ENCODE results near the gene SPOCK2.

SPOCK2 gene

DNA sequence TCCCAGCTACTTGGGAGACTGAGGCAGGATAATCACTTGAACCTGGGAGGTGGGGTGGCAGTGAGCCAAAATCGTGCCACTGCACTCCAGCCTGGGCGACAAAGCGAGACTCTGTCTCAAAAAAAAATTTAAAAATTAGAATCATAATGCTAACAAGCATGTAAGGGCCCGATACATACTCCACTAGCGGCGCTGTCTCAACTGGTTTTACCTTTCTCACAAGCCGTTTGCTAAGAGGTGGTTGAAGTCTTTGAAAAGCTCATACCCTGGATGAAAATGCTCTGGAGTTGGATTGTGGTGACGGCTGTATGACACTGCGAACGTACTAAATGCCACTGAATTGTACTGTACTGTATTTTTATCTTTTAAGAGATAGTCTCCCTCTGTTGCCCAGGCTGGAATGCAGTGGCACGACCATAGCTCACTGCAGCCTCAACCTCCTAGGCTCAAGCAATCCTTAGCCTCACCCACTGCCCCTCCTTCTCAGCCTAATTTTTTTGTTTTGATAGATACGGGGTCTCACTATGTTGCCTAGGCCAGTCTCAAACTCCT is 29.9 kb downstream of the SPOCK2 start:
- no peak for DNase-seq (ENCODE audit: low read depth in 2 of 2)

DNA sequence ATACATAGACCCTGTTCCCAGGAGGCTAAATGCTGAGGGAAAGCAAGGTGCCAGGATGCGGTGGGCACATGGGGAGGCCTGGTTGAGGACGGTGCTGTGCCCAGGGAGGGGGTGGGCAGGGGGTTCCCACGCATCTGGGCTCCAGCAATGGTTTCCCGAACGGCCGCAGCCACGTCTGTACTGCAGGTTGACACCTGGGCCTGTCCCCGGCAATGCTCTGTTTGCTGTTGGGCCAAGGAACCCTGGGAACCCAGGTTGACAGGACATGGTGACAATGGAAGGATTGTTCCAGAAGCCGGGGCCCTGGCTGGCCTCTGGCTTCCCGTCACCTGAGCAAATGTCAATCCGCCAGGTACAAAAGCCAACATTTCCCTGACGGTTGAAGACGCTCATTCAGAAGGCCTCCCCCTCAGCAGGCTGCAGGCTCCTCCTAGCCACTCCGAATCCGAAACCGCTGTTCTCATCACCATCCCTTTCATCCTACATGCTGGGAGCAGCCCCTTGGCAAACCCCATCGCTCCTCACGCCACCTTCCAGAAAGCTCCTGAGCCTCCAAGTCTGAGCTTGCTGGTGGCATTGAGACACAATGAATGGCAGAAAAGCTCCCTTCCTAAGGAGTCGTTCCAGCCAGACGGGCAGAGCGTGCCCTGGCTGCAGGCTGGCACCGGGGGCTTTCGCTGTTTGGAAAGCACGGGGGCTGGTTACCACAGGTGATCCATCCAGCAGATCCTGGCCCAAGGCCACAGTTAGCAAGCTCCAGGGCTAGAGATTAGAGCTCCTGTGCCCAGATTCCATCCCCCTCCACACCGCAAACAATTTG is 31.2 kb downstream of the SPOCK2 start:
- DNase-seq (ENCODE audit: low read depth in 2 of 2) = no peak

DNA sequence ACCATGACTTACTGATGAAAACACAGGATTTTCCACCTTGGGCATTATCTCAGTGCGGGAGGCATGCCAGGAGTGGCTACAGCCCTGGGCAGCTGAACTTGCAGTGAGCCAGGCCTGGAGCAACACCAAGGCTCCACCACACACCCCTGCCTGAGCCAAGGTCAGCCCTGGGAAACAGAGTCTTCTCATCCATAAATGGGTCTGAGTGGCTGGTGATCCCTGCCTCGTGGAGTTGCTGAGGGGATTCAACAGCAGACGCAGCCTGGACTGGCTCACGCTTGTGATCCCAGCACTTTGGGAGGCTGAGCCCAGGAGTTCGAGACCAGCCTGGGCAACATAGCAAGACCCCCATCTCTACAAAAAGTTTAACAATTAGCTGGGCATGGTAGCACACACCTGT is 32.2 kb downstream of the SPOCK2 start:
- DNase-seq (ENCODE audit: low read depth in 2 of 2) = no peak

DNA sequence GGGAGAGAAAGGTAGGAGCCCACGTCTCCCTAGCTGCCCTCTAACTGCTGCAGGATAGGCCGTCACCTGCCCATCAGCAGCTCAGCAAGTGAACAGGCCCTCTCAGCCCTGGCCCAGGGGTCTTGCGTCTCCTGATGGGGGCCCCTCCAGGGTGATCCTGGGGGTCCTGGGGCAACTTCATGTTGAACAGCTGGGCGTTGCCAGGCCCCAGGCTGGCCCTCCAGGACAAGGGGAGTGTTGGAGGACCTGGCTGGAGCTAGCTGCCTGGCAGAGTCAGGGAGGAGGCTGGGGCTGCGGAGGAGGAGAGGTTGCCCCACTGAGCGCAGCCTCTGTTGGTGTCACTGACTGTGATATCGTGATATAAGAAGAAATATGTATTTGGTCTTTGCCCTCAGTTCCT is 34.7 kb downstream of the SPOCK2 start:
- DNase-seq (ENCODE audit: low read depth in 2 of 2) = no peak

DNA sequence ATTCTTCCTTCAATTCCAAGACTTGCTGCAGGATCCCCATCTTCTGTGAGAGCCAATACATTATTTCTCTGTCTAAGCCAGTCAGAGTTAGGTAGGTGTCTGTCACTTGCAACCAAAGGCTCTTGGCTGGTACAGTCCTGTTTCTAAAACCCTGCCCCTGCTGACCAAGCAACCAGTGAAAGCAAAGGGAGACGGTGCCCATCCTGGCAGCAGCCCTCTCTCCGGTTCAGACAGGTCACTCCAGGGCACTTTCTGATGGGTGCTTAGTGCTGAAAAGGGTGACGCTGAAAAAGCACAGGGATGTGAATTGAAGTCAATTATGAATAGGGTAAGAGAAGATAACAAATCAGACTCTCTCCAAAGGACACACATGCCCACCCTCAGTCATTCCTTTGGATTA is 37.5 kb downstream of the SPOCK2 start:
- no peak for DNase-seq (ENCODE audit: low read depth in 2 of 2)

DNA sequence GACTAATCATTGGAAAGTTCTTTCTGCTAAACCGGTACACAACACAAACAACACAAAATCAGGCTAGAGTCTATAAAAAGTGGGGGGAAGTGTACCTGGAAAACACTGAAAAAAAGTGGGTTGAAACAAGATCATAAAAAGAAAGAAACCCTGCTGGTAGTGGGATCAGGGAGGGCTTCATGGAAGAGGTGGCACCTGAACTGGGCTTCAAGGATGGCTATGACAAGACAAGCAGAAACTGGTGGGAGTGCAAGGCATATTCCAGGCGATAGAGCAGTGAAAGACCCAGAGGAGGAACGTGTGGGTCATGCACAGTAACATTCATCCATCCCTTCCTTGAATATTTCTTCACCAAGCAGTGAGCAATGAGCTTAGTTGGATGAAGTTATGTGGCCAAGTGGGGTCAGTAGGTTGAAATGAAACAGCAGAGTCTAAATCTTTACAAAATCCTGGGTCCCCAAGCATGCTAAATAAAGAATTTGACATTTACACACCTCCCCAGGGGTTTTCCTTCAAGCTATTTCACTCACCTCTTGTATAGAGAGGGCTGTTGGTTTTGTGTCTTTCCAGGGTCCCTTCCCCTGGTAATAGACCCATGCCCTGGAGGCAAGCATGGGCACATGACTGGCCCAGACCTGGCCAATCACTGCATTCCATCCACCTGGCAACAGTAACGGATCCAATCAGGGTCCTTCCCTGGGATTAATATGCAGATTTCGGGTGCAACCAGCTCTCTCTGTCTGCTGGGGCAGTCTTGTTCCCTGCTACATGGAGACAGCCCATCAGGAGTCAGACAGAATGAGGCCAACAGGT is 38.2 kb downstream of the SPOCK2 start:
- DNase-seq (ENCODE audit: low read depth in 2 of 2) = no peak

DNA sequence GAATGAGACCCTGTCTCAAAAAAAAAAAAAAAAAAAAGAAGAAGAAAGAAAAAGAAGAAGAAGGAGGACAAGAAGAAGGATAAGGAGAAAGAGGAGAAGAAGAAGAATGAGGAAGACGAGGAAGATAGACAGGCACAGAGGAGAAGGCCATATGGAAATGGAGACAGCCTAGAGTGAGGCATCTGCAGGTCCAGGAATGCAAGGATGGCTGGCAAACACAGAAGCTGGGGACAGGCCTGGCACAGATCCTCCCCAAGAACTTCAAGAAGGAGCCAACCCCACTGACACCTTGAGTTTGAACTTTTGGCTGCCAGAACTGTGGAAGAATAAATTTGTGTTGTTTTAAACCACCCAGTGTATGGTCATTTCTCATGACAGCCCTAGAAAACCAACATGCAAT is 38.9 kb downstream of the SPOCK2 start:
- DNase-seq (ENCODE audit: low read depth in 2 of 2) = no peak

DNA sequence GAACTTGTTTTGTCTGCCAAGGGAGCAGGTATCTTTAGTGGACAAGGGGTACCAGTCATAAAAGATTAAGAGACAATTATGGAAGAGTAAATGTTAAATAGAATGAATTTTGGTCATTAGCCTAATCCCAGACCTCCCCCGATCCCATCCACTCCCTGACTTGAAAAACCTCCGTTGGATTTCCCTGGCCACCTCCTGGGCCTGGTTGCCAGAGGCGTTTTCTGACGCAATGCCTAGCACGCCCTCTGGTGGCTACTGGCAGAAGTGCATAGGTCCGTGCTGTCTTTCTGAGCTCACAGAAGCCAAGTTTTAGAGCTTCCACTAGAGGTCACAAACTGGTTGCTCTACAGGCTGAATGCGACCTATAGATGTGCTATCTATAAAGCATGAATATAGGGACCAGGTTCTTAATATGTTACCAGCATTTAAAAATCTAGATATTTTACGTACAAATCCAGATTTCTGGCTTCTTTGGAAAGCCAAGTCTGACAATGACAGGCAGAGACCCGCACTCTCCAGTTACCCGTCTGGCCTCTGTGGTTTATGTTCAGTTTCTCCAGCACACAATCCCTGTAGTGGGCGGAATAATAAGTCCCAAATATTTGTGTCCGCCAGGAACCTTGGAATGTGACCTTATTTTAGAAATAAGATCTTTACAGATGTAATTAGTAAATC is 39.8 kb downstream of the SPOCK2 start:
- DNase-seq (ENCODE audit: low read depth in 2 of 2) = peak; percentile 82 to 84

DNA sequence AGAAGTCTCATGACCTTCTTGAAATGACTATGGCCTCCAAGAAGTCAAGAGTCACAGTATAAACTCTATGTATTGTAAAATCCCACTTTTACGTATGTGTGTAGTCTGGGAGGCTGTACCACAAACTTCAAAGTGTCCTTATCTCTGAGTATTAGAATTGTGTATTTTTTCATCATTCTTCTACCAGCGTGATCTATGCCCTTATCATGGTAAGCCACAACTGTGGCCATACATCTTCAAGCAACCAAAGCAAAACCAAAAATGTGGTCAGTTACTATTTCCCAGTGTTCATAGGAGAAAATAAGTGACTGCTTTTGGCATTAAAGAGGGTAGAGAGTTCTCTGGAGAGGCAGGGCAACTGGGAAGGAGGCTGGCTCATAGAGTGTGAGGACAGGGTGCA is 42.8 kb downstream of the SPOCK2 start:
- no peak for DNase-seq (ENCODE audit: low read depth in 2 of 2)

DNA sequence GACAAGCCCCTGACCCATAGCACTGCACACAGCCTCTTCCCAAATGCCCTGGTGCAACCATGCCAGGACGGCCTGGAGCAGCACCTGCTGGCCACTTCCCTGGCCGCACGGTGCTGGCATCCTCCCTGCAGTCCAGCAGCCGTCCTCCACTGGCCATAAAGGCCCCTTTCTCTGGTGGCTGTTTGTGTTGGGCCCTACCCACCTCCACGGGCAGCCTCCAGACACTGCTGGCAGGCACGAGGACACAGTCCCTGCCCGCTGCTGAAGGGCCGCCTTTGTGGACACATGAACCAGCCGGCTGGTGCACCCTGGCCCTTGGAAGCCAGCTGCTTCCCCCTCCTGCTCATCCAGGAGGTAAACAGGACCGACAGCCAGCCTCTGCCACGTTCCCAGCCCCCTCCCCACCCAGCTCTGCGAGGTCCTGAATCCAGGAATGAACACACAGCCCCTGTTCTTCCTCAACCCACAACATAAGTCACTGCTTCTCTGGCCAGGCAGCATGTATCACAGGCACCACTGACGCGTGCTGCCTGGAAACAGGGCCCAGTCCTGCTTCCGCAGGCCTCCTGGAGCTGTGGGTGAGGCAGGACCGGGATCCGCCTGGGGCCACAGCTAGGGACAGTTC is 43.8 kb downstream of the SPOCK2 start:
- DNase-seq (ENCODE audit: low read depth in 2 of 2) = no peak

DNA sequence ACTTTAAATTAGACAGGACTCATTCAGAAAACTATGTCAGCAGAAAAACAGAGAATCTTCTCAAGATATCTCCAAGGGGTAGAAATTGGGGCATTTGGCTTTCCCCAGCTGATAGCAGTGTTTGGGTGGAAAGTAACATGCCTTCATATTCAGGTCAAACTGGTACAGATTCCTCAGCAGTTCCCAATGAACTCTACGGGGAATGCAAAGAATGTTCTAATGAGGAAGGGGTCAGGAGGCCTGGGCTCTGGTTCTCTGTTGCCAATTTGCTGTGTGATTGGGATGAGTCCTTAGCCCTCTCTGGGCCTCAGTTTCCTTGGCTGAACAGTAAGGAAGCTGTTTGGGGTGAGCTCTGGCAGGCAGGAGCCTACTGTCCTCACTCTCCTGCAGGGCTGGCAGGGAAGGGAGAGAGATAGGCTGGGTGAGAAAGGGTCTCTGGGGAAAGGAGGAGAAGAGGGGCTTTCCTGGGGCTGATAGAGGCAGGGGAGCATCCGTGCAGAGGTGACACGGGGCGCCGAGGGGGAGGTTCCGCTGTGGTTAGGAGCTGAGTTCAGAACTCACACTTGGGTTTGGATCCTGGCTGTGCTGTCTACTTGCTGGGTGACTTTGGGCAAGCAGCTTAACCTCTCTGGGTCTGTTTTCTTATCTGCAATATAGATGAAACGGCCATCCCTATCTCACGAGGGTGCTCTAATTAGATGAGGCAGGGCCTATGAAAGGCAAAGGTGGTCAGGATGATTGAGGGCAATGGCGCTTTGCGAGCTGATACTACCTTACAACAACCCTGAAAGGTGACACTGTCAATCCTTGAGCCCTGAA is 45.1 kb downstream of the SPOCK2 start:
- DNase-seq (ENCODE audit: low read depth in 2 of 2) = no peak

DNA sequence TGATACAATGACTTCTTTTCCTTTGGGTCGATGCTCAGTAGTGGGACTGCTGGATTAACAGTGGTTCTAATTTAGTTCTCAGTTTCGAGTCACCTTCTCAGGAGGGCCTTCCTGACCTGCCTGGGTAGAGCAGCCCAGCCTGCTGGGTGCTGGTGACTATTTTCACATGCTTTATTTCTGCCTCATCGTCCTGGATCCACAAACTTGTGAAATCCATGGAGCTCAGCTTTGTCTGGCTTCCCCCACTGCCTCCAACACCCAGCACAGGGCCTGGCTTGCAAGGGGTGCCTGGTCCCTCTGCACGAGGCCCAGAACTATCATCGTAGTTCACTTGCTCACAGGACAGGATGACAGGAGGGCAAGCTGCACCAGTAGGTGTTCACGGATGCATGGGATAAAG is 46.9 kb downstream of the SPOCK2 start:
- no peak for DNase-seq (ENCODE audit: low read depth in 2 of 2)

DNA sequence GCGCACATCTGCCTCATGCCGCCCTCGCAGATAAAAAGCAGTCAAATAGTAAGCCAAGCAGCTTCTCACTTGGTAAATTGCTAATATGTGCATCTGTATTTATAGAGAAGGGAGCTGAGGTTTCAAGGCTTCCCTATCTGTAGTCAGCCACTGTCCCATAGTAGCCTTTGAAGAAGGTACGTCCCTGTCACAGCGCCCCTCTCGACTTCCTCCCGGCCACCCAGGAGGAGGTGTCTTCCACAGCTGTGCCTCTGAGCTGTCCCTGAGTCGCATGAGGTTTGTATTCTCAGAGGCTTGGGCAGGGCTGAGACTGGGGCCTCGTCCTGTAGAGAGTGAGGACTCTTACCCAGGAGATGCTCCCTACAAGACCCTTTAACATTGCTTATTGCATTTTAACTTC is 49.0 kb downstream of the SPOCK2 start:
- DNase-seq (ENCODE audit: low read depth in 2 of 2) = no peak

DNA sequence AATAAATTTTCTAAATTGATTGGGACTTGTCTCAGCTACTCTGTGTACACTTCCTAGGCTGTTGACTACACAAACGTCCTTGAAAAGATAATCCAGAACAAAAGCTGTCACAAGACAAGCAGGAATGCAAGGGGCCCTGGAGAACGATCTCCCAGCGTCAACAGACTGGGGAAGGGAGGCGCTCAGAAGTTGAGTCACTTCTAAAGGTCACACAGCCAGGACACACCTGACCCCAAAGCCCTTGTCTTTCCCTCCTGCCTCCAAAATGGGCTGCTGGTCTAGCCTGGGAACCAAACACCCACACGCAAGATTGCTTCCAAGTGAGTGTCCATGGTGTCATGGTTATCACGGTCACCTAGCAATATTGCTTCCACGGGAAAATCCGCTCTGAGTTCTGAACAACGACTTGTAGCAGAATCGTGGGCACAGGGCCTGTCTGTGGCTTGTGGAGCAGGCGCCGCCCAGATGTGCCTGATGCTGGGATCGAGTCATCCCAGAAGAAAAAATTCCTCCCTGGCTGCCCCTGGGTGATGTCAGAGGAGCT is 49.8 kb downstream of the SPOCK2 start:
- no peak for DNase-seq (ENCODE audit: low read depth in 2 of 2)

DNA sequence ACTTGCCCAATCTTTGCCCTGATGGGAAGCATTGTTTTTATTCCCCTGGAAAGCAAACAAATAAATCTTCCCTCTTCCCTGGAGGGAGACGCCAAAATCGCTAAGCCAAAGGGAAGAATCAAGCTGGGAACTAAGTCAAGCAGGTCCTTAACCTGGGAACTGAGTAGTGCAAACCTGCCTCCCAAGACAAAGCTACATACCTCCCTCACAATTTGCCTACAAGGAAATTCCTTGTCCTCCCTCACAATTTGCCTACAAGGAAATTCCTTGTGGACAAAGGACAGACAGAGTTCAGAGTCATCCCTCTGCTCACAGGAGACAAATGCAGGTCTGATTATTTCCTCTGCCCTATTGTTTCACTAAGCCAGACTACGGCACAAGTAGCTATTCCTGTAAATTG is 50.5 kb downstream of the SPOCK2 start:
- DNase-seq (ENCODE audit: low read depth in 2 of 2) = no peak

DNA sequence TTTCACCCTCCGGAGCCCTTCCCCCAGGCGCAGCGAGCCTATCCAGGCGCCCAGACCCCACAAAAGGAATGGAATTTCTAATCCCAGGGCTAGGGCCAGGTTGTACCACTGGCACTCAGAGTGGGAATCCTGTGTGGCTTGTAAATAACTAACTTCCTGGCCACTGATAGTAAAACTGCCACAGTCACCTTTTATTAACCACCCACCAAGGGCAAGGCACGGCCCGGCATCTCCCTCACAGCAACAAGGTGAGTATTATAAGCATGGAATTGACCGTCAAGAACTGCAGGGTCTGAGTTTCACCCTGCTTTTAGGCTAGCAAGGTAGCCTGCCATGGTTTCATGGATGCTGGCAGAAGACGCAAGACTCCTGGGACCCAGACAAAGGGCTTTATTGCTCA is 51.1 kb downstream of the SPOCK2 start:
- DNase-seq (ENCODE audit: low read depth in 2 of 2) = no peak

DNA sequence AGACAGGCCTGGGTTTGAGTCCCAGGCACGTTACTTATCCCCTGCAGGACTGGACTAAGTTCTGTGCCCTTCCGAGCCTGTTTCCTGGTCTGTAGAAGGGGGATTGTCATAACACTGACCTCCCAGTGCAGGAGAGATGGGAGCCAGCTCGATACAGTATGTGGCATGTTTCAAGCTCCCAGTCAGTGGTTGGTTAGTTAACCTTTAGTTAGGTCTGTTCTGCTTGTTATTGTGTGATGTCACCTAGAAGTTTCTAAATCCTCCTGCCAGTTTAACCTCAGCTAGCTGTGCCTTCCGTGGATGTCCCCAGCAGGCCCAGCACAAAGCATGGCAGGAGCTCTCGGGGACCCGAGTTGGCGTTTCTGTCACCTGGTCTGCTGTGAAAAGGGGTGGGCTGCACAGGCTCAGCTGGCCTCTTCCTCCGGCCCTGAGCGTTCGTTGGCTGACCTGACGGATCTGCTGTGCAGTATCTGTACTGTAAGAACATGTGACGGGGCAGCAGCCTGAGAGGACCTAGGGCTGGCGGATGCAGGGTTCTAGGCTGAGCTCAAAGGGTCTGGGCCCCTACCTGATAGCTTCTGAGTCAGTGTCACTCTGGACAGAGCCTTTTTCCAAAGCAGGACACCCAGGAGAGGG is 53.0 kb downstream of the SPOCK2 start:
- no peak for DNase-seq (ENCODE audit: low read depth in 2 of 2)

DNA sequence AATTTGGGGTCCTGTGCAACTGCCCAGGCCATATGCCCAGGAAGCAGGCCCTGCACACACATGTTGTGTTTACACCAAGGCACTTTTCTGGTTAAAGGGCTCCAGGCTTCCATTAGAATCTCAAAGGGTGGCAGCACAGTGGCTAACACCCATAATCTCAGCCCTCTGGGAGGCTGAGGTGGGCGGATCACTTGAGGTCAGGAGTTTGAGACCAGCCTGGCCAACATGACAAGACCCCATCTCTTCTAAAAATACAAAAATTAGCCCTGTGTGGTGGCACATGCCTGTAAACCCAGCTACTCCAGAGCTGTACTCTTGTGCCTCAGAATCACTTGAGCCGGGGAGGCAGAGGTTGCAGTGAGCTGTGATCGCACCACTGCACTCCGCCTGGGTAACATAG is 53.6 kb downstream of the SPOCK2 start:
- DNase-seq (ENCODE audit: low read depth in 2 of 2) = no peak

DNA sequence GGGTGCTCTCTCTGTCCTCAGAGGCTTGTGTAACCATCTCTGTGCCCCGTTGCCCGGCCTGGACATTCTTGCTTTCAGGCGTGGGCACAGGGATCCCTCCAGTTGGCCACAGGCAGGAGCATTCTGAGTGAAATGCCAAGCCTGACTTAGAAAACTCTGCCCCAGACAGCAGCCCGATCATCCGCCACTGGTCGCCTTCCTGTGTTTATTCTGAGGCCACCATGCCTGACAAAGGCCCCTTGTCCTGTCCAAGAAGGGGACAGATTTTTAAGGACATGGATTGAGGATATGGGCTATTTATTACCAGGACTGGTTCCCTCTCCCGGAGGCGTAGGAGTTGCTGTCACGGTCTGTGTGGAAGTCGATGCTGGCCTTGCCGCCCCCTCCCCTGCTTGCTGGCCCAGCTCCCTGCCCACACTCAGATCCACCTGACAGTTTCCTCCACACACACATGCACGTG is 54.3 kb downstream of the SPOCK2 start:
- no peak for DNase-seq (ENCODE audit: low read depth in 2 of 2)
